PFSK-1 (cell line): ENCODE data around the gene ZGPAT.

Source experiments
- POLR2AphosphoS5 ChIP-seq: IDR thresholded peaks from 2 replicates; pipeline ENCODE4 v1.6.1; 2012; ENCODE audit warnings: low read depth, mild to moderate bottlenecking, control low read depth, low read length, moderate library complexity
- REST ChIP-seq, 2 experiments: IDR thresholded peaks; 2 replicates each; pipeline versions ENCODE4 v1.6.1 to v1.8.0; 2011 to 2012; ENCODE audit warnings: low read depth in 2 of 2, low read length in 2 of 2, control low read depth in 1 of 2, inconsistent platforms in 1 of 2, mild to moderate bottlenecking in 1 of 2, moderate library complexity in 1 of 2; ENCODE audit not compliant: insufficient read depth in 1 of 2

- TF ChIP-seq POLR2AphosphoS5: no peak
- TF ChIP-seq REST (IDR thresholded peaks at IDR 0.05; ENCODE audit: insufficient read depth in 1 of 2, low read depth in 2 of 2, low read length in 2 of 2): no peak
These were observed 63.3 kb downstream of the ZGPAT start for GRCh38 chr20:63771046-63771707.
